ENCODE results near the gene RSF1.

DNA sequence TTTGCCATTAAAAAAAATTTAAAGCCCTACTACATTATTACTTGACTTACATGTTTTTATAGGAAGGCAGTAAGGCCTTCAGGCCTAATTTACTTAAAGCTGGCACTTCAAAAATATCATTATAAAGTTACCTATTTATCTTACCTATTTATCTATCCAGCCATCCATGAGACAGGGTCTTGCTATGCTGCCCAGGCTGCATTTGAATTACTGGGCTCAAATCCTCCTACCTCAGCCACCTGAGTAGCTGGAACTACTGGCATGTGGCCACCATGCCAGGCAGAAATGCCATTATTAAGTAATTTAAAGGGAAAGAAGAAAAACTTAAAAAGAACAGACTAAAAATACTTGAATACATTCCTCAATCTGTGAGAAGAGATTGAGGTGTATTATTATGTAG lies 122.7 kb downstream of the RSF1 start:
- TF ChIP-seq, protein P1, sequence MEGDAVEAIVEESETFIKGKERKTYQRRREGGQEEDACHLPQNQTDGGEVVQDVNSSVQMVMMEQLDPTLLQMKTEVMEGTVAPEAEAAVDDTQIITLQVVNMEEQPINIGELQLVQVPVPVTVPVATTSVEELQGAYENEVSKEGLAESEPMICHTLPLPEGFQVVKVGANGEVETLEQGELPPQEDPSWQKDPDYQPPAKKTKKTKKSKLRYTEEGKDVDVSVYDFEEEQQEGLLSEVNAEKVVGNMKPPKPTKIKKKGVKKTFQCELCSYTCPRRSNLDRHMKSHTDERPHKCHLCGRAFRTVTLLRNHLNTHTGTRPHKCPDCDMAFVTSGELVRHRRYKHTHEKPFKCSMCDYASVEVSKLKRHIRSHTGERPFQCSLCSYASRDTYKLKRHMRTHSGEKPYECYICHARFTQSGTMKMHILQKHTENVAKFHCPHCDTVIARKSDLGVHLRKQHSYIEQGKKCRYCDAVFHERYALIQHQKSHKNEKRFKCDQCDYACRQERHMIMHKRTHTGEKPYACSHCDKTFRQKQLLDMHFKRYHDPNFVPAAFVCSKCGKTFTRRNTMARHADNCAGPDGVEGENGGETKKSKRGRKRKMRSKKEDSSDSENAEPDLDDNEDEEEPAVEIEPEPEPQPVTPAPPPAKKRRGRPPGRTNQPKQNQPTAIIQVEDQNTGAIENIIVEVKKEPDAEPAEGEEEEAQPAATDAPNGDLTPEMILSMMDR (IDR thresholded peaks at IDR 0.05), result no peak
- TF ChIP-seq EZH2 (IDR thresholded peaks at IDR 0.05; ENCODE audit: borderline replicate concordance, insufficient read depth, low read depth, low read length, poor library complexity, severe bottlenecking), result no peak

Data from B cell (primary cell).